Liver (tissue), 3 donors: ENCODE data around the gene FGF21.

ENCODE experiments used
- TAF1 ChIP-seq: conservative IDR thresholded peaks from 2 replicates; pipeline ENCODE4 v1.6.1; 2016; ENCODE audit warnings: antibody characterized with exemption, mild to moderate bottlenecking
- TF ChIP-seq, protein P1 (sequence below): fragments of 150-350 bp; IDR thresholded peaks from 2 replicates; pipeline ENCODE4 v1.5.1; 2017; ENCODE audit warnings: improper control_type of control experiment, low read depth, low read length; ENCODE audit not compliant: missing input control
- donor health status: healthy.
- donor health status: healthy.

DNA sequence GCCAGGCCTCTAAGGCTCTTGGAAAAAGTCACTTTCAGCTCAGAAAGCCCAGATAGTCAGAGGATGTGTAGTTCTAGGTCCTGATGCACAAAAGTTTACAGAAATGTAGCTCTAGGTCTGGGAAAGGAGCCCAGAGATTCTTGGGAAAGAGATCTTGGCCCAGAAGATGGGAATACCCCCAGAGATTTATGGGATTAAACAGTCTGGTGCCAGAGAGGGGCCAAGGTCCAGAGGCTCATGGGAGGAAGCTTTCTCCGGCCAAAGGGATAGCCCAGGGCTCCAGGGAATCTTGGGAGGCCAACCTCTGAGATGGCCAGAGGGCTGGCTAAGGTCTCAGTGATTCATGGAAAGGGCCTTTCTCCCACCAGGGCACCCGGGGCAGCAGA is 40.4 kb downstream of the FGF21 start:
- TF ChIP-seq, protein P1, sequence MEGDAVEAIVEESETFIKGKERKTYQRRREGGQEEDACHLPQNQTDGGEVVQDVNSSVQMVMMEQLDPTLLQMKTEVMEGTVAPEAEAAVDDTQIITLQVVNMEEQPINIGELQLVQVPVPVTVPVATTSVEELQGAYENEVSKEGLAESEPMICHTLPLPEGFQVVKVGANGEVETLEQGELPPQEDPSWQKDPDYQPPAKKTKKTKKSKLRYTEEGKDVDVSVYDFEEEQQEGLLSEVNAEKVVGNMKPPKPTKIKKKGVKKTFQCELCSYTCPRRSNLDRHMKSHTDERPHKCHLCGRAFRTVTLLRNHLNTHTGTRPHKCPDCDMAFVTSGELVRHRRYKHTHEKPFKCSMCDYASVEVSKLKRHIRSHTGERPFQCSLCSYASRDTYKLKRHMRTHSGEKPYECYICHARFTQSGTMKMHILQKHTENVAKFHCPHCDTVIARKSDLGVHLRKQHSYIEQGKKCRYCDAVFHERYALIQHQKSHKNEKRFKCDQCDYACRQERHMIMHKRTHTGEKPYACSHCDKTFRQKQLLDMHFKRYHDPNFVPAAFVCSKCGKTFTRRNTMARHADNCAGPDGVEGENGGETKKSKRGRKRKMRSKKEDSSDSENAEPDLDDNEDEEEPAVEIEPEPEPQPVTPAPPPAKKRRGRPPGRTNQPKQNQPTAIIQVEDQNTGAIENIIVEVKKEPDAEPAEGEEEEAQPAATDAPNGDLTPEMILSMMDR, result no peak
- TF ChIP-seq TAF1, result no peak
